Gastrocnemius medialis (tissue), 4 donors: Measurements from ENCODE around the gene MCEMP1.

Experiments used
- POLR2A ChIP-seq, 2 donors: fragments of 450-650 bp; IDR thresholded peaks; one replicate each; pipeline ENCODE4 v1.6.1; 2017; ENCODE audit warnings: antibody characterized with exemption in 2 of 2, mild to moderate bottlenecking in 2 of 2, moderate library complexity in 2 of 2
- TF ChIP-seq, protein P1 (sequence below), 5 experiments: fragments of 450-650 bp in 3 of 5; fragments of 200-600 bp in 2 of 5; sonication (generic) in 2 of 5; IDR thresholded peaks in 4 of 5; conservative IDR thresholded peaks in 1 of 5; 1 replicate in 4 of 5; 2 replicates in 1 of 5; pipeline ENCODE4 v1.5.1; 2016 to 2019; ENCODE audit warnings: antibody characterized with exemption in 5 of 5, mild to moderate bottlenecking in 3 of 5, moderate library complexity in 3 of 5

DNA sequence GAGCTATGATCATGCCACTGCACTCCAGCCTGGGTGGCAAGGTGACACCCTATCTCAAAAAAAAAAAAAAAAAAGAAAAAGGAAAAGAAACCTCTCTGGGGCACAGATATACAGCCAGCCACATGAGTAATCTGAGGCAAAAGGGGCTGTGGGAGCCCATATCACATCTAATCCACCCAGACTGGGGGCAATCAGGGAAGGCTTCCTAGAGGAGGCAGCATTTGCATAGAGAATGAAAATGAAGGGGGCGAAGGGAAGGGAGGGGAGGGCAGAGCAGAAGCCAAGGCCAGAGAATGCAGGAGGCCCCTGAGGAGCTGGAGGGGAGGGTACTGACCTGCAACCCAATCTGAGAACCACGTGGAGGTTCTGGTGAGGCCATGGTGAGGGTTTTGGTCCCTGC lies 26.7 kb upstream of the MCEMP1 start:
- TF ChIP-seq, protein P1, sequence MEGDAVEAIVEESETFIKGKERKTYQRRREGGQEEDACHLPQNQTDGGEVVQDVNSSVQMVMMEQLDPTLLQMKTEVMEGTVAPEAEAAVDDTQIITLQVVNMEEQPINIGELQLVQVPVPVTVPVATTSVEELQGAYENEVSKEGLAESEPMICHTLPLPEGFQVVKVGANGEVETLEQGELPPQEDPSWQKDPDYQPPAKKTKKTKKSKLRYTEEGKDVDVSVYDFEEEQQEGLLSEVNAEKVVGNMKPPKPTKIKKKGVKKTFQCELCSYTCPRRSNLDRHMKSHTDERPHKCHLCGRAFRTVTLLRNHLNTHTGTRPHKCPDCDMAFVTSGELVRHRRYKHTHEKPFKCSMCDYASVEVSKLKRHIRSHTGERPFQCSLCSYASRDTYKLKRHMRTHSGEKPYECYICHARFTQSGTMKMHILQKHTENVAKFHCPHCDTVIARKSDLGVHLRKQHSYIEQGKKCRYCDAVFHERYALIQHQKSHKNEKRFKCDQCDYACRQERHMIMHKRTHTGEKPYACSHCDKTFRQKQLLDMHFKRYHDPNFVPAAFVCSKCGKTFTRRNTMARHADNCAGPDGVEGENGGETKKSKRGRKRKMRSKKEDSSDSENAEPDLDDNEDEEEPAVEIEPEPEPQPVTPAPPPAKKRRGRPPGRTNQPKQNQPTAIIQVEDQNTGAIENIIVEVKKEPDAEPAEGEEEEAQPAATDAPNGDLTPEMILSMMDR (IDR thresholded peaks at IDR 0.05 in 4 of 5, conservative IDR thresholded peaks at IDR 0.05 in 1 of 5), result no peak
- TF ChIP-seq POLR2A (IDR thresholded peaks at IDR 0.05), result no peak
